SH-SY5Y (cell line): ENCODE measurements around the gene NLRC3.

Experiments used
- GATA2 ChIP-seq: IDR thresholded peaks from 2 replicates; pipeline ENCODE4 v1.6.1; 2011; ENCODE audit warnings: mild to moderate bottlenecking, low read depth, low read length
- GATA3 ChIP-seq: IDR thresholded peaks from 2 replicates; pipeline ENCODE4 v1.6.1; 2011; ENCODE audit warnings: low read depth, mild to moderate bottlenecking, low read length, moderate library complexity

GRCh38 chr16:3564889-3565141 lies 12.4 kb downstream of the NLRC3 start:
- TF ChIP-seq GATA2: no peak
- TF ChIP-seq GATA3: no peak
